Measurements from ENCODE around the gene HNRNPF.

DNA sequence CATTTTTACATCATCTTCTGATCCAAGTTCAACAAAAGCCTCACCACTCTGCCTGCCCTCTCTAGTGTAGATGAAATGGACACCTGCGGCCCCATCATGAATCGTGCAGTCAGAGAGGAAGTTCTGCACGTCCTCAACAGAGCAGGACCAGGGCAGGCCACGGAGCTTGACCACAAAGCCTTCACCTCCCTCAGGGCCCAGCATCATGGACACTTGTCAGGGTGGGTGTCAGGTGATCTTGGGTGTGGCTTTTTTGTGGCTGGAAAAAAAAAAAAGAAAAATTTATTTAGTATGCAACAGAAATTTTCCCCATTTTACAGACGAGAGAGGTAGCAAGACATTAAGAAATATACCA lies 21.3 kb downstream of the HNRNPF start:
- no peak for TF ChIP-seq EZH2 (IDR thresholded peaks at IDR 0.05; ENCODE audit: borderline replicate concordance, low read depth, low read length, severe bottlenecking)
- TF ChIP-seq, protein P1, sequence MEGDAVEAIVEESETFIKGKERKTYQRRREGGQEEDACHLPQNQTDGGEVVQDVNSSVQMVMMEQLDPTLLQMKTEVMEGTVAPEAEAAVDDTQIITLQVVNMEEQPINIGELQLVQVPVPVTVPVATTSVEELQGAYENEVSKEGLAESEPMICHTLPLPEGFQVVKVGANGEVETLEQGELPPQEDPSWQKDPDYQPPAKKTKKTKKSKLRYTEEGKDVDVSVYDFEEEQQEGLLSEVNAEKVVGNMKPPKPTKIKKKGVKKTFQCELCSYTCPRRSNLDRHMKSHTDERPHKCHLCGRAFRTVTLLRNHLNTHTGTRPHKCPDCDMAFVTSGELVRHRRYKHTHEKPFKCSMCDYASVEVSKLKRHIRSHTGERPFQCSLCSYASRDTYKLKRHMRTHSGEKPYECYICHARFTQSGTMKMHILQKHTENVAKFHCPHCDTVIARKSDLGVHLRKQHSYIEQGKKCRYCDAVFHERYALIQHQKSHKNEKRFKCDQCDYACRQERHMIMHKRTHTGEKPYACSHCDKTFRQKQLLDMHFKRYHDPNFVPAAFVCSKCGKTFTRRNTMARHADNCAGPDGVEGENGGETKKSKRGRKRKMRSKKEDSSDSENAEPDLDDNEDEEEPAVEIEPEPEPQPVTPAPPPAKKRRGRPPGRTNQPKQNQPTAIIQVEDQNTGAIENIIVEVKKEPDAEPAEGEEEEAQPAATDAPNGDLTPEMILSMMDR (IDR thresholded peaks at IDR 0.05; ENCODE audit: borderline replicate concordance, extremely low read depth, low read length, poor library complexity, severe bottlenecking) = no peak
